HepG2 (cell line): Measurements from ENCODE around the gene CEBPZOS. TPM values are rescaled to one million over a fixed set of nuclear protein-coding genes. Genes with fewer than 3 reads are reported as not detected.

Source experiments
- ASH2L ChIP-seq: fragments of 300-600, 200-600 bp; sonication (generic); IDR thresholded peaks from 2 replicates; pipeline ENCODE4 v1.7.0; 2017; ENCODE audit warnings: low read depth, mild to moderate bottlenecking, moderate library complexity, mixed read lengths, low read length; ENCODE audit not compliant: insufficient read length
- CEBPG ChIP-seq: IDR thresholded peaks from 2 replicates; pipeline ENCODE4 v1.6.1; 2016
- HES4 ChIP-seq: sonication (generic); formaldehyde crosslinking; IDR thresholded peaks from 2 replicates; pipeline ENCODE4 v1.9.0; 2021; ENCODE audit warnings: mild to moderate bottlenecking, missing genetic modification reagents, borderline replicate concordance
- IKZF5 ChIP-seq: IDR thresholded peaks from 2 replicates; pipeline ENCODE4 v1.6.1; 2018; ENCODE audit warnings: missing genetic modification reagents, mild to moderate bottlenecking, missing compliant biosample characterization
- KLF15 ChIP-seq: sonication (generic); formaldehyde crosslinking; IDR thresholded peaks from 2 replicates; pipeline ENCODE4 v1.8.1; 2023; ENCODE audit warnings: borderline replicate concordance, mild to moderate bottlenecking, inconsistent platforms, missing genetic modification reagents, mixed read lengths
- MEIS2 ChIP-seq: sonication (generic); formaldehyde crosslinking; IDR thresholded peaks from 2 replicates; pipeline ENCODE4 v1.9.0; 2021; ENCODE audit warnings: mild to moderate bottlenecking, missing genetic modification reagents
- MXD4 ChIP-seq: IDR thresholded peaks from 2 replicates; pipeline ENCODE4 v1.6.1; 2016; ENCODE audit warnings: mild to moderate bottlenecking, missing biosample characterization, missing genetic modification reagents
- NCOA5 ChIP-seq: sonication (generic); formaldehyde crosslinking; IDR thresholded peaks from 2 replicates; pipeline ENCODE4 v1.4.0; 2020; ENCODE audit warnings: missing genetic modification reagents
- RXRB ChIP-seq: IDR thresholded peaks from 2 replicates; pipeline ENCODE4 v1.6.1; 2016; ENCODE audit warnings: borderline replicate concordance, missing genetic modification reagents, missing compliant biosample characterization
- SMAD3 ChIP-seq: sonication (generic); formaldehyde crosslinking; IDR thresholded peaks from 2 replicates; pipeline ENCODE4 v1.4.0; 2020; ENCODE audit warnings: missing genetic modification reagents
- TARDBP ChIP-seq: sonication (generic); formaldehyde crosslinking; IDR thresholded peaks from 2 replicates; pipeline ENCODE4 v1.8.0; 2022; ENCODE audit warnings: mild to moderate bottlenecking, missing genetic modification reagents
- TRAFD1 ChIP-seq: sonication (generic); formaldehyde crosslinking; IDR thresholded peaks from 2 replicates; pipeline ENCODE4 v1.5.1; 2020; ENCODE audit warnings: missing genetic modification reagents, mild to moderate bottlenecking, borderline replicate concordance
- XRCC5 ChIP-seq: fragments of 200-400 bp; formaldehyde crosslinking; optimal IDR thresholded peaks from 2 replicates; pipeline ENCODE3; 2017; ENCODE audit warnings: mild to moderate bottlenecking, low read length
- ZMYM3 ChIP-seq: sonication (generic); formaldehyde crosslinking; IDR thresholded peaks from 2 replicates; pipeline ENCODE4 v1.5.1; 2020; ENCODE audit warnings: mild to moderate bottlenecking, missing genetic modification reagents
- ZMYM4 ChIP-seq: sonication (generic); formaldehyde crosslinking; IDR thresholded peaks from 2 replicates; pipeline ENCODE4 v1.8.1; 2023; ENCODE audit warnings: mild to moderate bottlenecking, missing genetic modification reagents
- ZNF333 ChIP-seq: sonication (generic); formaldehyde crosslinking; IDR thresholded peaks from 2 replicates; pipeline ENCODE4 v1.4.0; 2020; ENCODE audit warnings: mild to moderate bottlenecking, missing genetic modification reagents, borderline replicate concordance
- ZNF460 ChIP-seq: sonication (generic); formaldehyde crosslinking; IDR thresholded peaks from 2 replicates; pipeline ENCODE4 v1.5.1; 2020; ENCODE audit warnings: missing genetic modification reagents, mild to moderate bottlenecking, borderline replicate concordance
- ZNF598 ChIP-seq: sonication (generic); formaldehyde crosslinking; IDR thresholded peaks from 2 replicates; pipeline ENCODE4 v1.5.1; 2020; ENCODE audit warnings: mild to moderate bottlenecking, missing genetic modification reagents, borderline replicate concordance
- polyA plus RNA-seq, 8 experiments: library from polyadenylated mRNA; depleted of rRNA in 3 of 8; stranded (reverse) in 7 of 8; unstranded in 1 of 8; fragments of >200 nt; fragmentation: Illumina TruSeq in 4 of 8; extraction: Trizol in 4 of 8; gene quantifications; 2 replicates each; pipeline versions ENCODE4 v1.2.1 to v1.2.3, GENCODE V29; 2011 to 2016; ENCODE audit warnings: low read depth in 4 of 8, missing spikeins in 1 of 8, mixed read lengths in 1 of 8; ENCODE audit not compliant: insufficient read depth in 1 of 8
- total RNA-seq, 5 experiments: library from RNA; depleted of rRNA; stranded (reverse); fragments of >200 nt; fragmentation: Illumina TruSeq; extraction: Trizol; gene quantifications; 2 replicates each; pipeline ENCODE4 v1.2.3, GENCODE V29; 2016; ENCODE audit warnings: low read depth in 1 of 5
- TF ChIP-seq, protein P1 (sequence below): sonication (generic); formaldehyde crosslinking; IDR thresholded peaks from 2 replicates; pipeline ENCODE4 v1.4.0; 2020; ENCODE audit warnings: mild to moderate bottlenecking, missing genetic modification reagents

Gene CEBPZOS
- total and polyA plus RNA-seq, 2 of the 13 experiments (the other 11 are each of a cell fraction or from before 2014, with no cell fraction given), result 18.6 to 44.7 TPM

DNA sequence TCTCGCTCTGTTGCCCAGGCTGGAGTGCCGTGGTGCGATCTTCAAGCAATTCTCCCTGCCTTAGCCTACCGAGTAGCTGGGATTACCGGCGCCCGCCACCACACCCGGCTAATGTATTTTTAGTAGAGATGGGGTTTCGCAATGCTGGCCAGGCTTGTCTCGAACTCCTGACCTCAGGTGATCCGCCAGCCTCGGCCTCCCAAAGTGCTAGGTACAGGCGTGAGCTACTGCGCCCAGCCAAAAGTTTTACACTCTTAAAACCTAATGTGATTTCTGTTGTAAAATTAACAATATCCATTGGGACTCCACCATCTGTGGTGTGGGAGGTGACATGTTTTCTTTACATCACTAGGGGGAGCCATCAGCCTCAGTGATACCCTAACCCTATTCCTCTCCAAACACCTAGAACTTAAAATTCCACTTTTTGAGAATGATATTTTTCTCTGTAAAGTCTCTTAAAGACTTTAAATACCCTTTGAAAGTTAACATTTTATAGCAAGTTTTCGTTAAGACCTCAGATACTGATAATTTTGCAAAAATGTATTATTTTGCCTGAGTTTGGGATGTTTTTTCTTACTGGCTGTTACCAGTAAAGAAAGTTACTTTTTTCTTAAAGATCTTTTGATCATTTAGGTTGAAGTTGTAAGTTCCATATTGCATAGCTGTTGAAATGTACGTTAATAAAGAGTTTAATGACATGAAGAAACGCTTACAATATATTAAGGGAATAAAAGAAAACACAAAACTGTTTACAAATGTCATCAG is 27.9 kb upstream of the CEBPZOS start (continued):
- no peak for TF ChIP-seq IKZF5 (CRISPR knock-in tag)
- TF ChIP-seq RXRB (CRISPR knock-in tag), result 0 out of 2 replicates have a peak, but pooled peaks have one; percentile 18
- no peak for TF ChIP-seq HES4 (CRISPR knock-in tag)
- TF ChIP-seq NCOA5 (CRISPR knock-in tag), result no peak
- TF ChIP-seq CEBPG (CRISPR knock-in tag), result peak; percentile 72
- peak; percentile 36; the same call in 1 of the 2 replicates for TF ChIP-seq MXD4 (CRISPR knock-in tag)
- 0 out of 2 replicates have a peak, but pooled peaks have one; percentile 34 for TF ChIP-seq ZMYM3 (CRISPR knock-in tag)
- peak; percentile 16 for TF ChIP-seq ASH2L
- no peak for TF ChIP-seq ZNF333 (CRISPR knock-in tag)
- peak; percentile 31; the same call in 1 of the 2 replicates for TF ChIP-seq ZMYM4 (CRISPR knock-in tag)
- TF ChIP-seq, protein P1, sequence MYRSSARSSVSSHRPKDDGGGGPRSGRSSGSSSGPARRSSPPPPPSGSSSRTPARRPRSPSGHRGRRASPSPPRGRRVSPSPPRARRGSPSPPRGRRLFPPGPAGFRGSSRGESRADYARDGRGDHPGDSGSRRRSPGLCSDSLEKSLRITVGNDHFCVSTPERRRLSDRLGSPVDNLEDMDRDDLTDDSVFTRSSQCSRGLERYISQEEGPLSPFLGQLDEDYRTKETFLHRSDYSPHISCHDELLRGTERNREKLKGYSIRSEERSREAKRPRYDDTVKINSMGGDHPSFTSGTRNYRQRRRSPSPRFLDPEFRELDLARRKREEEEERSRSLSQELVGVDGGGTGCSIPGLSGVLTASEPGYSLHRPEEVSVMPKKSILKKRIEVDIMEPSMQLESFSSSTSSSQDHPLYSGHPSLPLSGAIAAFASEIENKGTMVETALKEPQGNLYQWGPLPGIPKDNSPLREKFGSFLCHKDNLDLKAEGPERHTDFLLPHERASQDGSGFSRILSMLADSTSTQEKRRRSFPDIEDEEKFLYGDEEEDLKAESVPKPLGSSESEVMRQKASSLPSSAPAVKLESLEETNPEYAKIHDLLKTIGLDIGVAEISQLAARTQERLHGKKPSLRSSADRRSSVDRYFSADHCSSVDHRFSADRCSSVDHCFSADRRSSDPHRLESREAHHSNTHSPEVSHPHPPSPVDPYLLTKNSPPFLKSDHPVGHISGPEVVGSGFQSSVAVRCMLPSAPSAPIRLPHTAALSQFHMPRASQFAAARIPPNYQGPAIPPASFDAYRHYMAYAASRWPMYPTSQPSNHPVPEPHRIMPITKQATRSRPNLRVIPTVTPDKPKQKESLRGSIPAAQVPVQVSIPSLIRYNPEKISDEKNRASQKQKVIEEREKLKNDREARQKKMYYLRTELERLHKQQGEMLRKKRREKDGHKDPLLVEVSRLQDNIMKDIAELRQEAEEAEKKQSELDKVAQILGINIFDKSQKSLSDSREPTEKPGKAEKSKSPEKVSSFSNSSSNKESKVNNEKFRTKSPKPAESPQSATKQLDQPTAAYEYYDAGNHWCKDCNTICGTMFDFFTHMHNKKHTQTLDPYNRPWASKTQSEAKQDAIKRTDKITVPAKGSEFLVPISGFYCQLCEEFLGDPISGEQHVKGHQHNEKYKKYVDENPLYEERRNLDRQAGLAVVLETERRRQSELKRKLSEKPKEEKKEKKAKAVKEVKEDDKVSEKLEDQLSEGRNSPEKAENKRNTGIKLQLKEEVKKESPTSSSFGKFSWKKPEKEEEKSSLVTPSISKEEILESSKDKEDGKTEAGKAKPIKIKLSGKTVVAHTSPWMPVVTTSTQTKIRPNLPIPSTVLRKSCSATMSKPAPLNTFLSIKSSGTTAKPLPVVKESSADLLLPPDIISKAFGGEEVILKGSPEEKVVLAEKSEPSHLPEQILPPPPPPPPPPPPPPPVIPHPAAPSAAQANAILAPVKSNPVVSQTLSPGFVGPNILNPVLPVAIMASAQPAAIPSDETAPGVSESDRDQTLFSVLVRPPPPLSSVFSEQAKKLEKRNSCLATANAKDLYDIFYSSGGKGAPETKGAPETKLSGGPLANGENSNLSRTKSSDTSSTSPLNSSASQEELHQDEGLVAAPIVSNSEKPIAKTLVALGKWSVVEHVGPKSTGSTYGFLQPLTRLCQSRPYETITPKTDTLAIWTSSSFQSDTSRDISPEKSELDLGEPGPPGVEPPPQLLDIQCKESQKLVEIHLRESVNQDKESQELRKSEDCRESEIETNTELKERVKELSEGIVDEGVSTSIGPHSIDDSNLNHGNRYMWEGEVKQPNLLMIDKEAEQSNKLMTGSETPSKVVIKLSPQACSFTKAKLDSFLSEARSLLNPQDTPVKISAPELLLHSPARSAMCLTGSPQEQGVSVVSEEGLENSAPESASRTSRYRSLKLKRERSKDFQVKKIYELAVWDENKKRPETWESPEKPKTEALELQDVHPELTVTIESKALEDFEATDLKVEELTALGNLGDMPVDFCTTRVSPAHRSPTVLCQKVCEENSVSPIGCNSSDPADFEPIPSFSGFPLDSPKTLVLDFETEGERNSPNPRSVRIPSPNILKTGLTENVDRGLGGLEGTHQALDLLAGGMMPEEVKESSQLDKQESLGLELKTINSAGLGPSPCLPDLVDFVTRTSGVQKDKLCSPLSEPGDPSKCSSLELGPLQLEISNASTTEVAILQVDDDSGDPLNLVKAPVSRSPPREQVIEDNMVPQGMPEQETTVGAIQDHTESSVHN (CRISPR knock-in tag), result no peak
- no peak for TF ChIP-seq ZNF598 (CRISPR knock-in tag)
- TF ChIP-seq MEIS2 (CRISPR knock-in tag), result no peak
- 0 out of 2 replicates have a peak, but pooled peaks have one; percentile 29 for TF ChIP-seq TARDBP (CRISPR knock-in tag)
- TF ChIP-seq KLF15, result no peak
- TF ChIP-seq SMAD3, result 0 out of 2 replicates have a peak, but pooled peaks have one; percentile 20
- TF ChIP-seq XRCC5, result peak; percentile 15
- no peak for TF ChIP-seq TRAFD1 (CRISPR knock-in tag)
- peak; percentile 77; the same call in 1 of the 2 replicates for TF ChIP-seq ZNF460
